GM20000 (cell line): ENCODE data around the gene ADGRB3.

Experiments
- DNase-seq: peaks from one replicate; pipeline ENCODE4 v3.0.0; 2012; ENCODE audit warnings: low spot score
- TF ChIP-seq, protein P1 (sequence below): IDR thresholded peaks from 2 replicates; pipeline ENCODE4 v1.5.1; 2012; ENCODE audit warnings: mild to moderate bottlenecking, control low read depth; ENCODE audit errors: extremely low read depth, missing control alignments

Gene ADGRB3

DNA sequence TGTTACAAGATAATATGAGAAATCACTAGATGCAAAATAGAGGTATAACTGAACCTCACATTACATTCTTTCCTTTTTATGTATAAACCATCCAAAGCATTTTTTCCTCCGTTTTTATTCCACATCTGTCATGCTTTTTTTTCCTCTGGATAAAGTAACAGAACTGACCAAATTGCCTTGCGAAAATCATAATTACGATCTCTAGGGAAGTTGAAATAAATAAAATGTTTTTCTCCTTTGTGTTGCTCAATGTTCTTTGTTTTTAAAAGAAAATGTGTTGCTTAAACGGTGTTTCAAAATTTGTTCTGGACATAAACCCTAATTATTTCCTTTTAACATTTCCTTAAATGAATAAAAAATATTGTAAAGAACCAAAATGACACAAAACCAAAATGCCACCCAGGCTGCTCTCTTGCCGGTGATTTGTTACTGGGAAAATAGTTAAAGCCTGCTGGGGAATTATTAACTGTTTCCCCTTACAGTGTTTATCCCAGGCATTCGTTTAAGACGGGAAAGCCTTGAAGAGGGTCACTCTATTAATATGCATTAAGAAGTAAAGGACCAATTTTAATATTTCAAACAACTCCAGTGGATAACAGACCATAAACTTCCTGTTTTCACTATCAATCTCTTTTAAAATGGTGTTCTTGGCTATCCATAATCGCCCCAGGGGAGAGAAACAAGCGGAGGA, 1.7 kb upstream of the ADGRB3 start:
- DNase-seq = no peak
- TF ChIP-seq, protein P1, sequence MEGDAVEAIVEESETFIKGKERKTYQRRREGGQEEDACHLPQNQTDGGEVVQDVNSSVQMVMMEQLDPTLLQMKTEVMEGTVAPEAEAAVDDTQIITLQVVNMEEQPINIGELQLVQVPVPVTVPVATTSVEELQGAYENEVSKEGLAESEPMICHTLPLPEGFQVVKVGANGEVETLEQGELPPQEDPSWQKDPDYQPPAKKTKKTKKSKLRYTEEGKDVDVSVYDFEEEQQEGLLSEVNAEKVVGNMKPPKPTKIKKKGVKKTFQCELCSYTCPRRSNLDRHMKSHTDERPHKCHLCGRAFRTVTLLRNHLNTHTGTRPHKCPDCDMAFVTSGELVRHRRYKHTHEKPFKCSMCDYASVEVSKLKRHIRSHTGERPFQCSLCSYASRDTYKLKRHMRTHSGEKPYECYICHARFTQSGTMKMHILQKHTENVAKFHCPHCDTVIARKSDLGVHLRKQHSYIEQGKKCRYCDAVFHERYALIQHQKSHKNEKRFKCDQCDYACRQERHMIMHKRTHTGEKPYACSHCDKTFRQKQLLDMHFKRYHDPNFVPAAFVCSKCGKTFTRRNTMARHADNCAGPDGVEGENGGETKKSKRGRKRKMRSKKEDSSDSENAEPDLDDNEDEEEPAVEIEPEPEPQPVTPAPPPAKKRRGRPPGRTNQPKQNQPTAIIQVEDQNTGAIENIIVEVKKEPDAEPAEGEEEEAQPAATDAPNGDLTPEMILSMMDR = no peak

GRCh38 chr6:68633972-68634725, 933 bp upstream of the ADGRB3 start:
- no peak for DNase-seq

DNA sequence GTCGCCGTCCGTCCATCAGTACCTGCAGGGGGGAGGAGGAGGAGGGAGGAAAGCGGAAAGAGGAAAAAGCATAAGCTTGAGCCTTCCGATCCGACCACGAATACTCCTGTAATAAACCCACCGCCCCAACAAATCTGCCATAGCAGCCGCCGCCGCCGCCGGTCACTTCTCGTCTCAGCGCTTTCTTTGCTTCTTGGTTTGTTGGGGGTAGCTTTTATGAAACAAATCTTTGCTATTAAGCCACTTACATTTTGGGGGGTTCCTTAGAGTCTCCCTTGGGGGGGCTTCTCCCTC, 277 bp downstream of the ADGRB3 start:
- no peak for DNase-seq
- TF ChIP-seq, protein P1 = no peak

More at GRCh38 chr6:68633972-68634725, 933 bp upstream of the ADGRB3 start:
- TF ChIP-seq, protein P1 = no peak

DNA sequence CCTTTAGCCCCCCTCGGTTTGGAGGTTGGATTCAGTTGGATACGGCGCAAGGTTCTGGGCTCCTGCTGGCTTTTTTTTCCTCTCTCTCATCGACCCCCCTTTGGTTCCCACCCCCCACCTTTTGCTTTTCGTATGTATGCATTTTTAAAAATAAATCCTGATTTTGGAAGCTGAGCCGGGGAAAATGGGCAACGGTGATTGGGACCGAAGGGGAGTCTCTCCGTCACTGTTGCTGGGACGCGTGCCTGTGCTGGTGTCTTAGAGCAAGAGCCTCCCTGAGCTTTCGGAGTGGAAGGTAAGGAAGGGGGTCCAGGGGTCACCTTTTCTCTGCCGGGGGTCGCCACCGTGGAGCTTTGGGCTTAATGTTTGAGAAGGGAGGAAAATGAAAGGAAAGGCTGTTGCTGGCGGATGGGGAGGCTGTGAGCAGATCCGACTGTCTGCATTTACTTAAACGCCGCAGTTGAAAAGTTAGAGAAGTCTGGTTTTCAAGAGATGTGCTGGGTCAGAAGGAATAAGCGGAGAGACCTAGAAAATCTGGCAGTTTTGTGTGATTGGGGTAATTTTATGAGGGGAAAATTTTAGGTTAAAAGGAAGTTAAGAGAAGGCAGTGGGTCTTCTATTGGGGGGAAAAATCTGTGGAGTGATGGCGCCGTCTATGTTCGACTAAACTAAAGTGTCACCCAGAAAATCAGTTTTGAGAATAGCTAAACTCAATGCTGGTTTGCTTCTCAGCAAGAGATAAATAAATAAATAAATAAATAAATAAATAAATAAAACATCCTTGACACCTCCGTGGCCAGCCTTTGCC, 828 bp downstream of the ADGRB3 start:
- DNase-seq = peak; percentile 50
- TF ChIP-seq, protein P1 = no peak

DNA sequence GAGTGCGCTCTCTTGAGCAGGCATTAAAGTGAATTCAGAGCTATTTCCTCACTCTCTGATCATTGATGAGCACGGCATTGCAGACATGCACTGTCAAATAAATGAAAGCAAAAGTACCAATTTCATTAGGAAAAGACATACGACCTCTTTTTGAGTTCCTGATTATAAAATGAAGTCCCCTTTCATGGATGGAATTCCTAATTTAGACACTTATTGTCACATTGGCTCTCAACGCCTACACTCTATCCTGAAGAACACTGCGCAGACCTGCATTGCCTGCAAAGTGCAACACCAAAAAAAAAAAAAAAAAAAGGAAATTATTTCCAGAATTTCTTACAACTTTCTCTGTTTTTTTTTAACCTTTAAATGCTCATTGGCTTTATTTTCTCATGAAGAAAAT, 1.6 kb downstream of the ADGRB3 start:
- TF ChIP-seq, protein P1 = no peak
- no peak for DNase-seq

- TF ChIP-seq, protein P1 = no peak
- no peak for DNase-seq
Measured at GRCh38 chr6:68637071-68637470, 2.0 kb downstream of the ADGRB3 start.

- TF ChIP-seq, protein P1 = no peak
- no peak for DNase-seq
Measured at GRCh38 chr6:68637782-68638181, 2.7 kb downstream of the ADGRB3 start.
